GM12801 (cell line): ENCODE data around the gene C1orf232.

ENCODE experiments used
- TF ChIP-seq, protein P1 (sequence below): IDR thresholded peaks from one replicate; pipeline ENCODE4 v1.5.1; 2011; ENCODE audit warnings: control low read depth; ENCODE audit not compliant: insufficient read length; ENCODE audit errors: extremely low read depth

Gene C1orf232

DNA sequence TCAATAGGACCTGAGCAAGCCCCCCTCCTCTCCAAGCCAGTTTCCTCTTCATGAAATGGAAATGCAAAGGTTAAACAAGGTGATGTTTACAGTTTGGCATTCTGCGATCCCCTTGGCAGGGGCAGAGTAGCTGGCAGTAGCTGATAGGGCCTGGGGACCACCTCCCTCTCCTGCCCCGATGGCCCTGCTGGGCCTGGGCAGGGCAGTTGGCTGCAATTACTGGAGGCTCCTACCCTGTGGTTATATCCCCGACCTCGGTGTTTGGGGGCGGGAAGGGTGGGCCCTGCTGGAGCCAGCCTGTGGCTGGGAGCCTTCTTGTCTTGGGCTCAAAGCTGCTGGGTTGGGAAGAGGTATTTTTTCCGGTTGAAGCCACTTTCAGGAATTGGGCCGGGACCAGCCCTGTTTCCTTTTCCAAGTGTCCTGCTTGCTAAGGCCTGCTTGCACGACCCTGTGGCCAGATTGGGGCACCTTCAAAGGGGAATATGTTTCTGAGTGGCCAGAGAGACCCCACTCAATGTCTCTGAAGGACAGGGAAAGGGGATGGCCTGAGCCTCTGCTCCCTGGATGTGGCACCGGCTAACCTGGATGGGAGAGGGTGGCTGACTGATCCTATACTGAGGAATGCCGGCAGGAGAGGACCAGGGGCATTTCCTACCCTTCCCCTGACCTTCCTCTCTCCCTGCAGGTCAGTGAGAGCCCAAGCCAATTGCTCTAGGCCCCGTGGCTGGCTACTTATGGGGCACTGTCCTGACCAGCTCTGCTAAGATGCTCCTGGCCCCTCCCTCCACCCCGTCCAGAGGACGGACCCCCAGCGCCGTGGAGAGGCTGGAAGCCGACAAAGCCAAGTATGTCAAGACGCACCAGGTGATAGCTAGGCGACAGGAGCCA, 8.0 kb downstream of the C1orf232 start:
- TF ChIP-seq, protein P1, sequence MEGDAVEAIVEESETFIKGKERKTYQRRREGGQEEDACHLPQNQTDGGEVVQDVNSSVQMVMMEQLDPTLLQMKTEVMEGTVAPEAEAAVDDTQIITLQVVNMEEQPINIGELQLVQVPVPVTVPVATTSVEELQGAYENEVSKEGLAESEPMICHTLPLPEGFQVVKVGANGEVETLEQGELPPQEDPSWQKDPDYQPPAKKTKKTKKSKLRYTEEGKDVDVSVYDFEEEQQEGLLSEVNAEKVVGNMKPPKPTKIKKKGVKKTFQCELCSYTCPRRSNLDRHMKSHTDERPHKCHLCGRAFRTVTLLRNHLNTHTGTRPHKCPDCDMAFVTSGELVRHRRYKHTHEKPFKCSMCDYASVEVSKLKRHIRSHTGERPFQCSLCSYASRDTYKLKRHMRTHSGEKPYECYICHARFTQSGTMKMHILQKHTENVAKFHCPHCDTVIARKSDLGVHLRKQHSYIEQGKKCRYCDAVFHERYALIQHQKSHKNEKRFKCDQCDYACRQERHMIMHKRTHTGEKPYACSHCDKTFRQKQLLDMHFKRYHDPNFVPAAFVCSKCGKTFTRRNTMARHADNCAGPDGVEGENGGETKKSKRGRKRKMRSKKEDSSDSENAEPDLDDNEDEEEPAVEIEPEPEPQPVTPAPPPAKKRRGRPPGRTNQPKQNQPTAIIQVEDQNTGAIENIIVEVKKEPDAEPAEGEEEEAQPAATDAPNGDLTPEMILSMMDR, result no peak

DNA sequence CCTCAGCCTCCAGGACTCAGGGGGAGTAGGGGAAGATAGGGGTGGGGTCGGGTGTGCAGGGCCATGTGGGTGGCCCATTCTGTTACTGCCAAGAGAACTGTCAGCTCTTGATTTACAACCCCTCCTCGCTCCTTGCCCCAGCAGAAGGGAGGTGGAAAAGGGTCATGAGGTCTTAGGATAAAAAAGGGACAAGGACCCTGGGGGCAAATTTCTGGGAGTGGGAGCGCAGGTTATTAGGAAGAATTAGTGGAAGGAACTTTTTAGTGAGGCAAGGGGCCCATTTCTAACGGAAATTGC, 9.1 kb downstream of the C1orf232 start:
- TF ChIP-seq, protein P1, result no peak

DNA sequence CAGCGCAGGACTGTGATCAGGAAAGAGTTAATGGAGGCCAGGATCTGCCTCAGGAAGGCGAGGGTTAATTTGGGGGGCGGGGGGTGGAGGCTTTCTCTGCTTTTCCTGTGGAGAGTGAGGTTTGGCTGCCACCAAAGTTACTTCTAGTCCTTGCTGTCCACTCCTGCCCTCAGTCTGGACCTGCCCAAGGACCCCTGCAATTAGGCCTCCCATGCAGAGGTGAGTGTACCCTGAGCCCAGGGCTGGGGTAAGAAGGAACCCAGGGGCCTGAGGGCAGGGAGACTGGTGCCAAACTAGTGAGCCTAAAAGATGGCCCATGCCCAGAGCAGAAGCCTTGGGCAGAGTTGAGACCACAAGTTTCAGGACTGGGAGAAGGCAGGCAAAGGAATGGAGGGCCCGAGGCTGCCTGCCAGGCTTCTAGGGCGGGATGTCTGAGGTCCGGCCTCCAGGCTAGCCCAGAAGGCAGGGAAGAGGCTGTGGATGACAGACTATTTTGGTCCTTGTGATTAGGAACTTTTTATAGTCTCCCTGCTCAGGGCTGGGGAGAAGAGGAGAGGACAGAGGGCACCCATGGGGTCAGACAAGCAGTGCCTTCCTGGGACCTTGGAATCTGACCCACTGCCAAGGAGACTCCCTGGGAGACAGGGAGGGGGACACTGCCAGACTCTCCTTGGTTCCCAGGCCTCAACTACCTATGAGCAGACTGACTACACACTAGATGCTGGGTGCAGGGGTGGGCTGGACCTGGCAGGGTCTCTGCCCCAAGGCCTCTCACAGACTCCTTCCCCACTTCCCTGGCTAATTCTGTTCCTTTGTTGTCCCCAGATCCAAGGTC, 9.6 kb downstream of the C1orf232 start, which contains the start of gene FAM110D:
TSS of gene FAM110D (plus strand) at position 172 of the 835 bp plus-strand sequence. CDS start 2,213 bp downstream, outside the sequence.
- TF ChIP-seq, protein P1, result no peak

DNA sequence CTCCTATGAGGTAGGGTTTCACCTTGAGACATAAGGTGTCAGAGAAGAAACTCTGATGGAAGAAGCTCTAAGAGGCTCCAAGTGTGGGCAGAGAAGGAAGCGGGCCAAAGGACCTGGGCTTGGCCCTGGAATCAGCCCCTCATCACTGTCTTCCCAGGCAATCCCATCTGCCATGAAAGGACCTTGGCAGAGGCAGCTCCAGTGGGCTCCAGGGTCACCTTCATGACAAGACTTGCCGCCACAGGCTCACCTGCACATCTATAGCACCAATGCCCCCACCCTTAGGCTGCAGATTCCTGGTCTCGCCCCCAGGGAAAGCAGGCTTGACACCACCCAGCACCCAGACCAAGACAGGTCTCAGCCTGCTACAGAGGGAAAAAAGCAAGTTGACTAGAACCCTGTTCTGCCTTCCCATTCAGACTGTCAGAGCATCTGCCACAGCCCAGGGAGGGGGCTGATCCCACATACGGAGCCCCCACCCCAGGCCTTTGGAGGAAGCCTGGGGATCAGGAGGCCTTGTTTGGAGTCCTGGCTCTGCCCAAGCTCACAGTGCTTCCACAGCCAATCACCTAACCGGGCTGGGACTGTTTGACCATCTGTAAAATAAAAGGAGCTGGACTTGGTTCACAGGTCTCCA, 10.4 kb downstream of the C1orf232 start:
- TF ChIP-seq, protein P1, result no peak

DNA sequence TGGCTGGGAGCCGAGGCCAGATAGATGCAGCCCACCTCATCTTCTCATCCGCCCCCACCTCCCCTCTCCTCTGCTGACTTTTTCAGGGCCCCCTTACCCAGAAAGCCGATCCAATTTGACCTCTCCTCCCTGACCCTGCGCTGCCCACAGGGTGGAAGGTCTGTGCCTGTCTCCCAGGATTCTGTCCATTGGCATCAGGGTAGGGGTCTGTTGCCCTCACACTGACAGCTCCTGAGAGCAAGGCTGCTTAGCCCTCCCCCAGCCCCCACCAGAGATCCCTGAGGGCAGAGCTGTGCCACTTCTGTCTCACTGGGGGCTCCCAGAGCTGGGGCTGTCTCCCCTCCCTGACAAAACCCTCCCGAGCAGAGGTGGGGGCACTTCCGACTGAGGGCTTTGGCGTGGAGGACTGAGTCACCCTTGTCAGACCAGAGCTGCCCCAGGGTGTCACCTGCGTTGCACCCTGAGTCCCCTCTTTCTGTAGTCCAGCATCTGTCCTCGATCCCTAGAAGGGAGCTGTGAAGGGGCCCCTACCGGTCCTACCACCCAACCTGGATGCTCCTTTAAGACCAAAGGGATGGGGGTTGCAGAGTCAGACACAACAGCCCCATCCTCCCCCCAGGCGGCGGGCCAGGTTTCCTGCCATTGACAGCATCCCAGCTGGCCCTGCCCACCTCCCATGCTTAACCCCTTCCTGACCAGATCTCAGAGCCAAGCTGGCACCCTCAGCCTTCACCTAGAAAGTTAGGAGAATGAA, 12.3 kb downstream of the C1orf232 start:
- TF ChIP-seq, protein P1, result no peak

DNA sequence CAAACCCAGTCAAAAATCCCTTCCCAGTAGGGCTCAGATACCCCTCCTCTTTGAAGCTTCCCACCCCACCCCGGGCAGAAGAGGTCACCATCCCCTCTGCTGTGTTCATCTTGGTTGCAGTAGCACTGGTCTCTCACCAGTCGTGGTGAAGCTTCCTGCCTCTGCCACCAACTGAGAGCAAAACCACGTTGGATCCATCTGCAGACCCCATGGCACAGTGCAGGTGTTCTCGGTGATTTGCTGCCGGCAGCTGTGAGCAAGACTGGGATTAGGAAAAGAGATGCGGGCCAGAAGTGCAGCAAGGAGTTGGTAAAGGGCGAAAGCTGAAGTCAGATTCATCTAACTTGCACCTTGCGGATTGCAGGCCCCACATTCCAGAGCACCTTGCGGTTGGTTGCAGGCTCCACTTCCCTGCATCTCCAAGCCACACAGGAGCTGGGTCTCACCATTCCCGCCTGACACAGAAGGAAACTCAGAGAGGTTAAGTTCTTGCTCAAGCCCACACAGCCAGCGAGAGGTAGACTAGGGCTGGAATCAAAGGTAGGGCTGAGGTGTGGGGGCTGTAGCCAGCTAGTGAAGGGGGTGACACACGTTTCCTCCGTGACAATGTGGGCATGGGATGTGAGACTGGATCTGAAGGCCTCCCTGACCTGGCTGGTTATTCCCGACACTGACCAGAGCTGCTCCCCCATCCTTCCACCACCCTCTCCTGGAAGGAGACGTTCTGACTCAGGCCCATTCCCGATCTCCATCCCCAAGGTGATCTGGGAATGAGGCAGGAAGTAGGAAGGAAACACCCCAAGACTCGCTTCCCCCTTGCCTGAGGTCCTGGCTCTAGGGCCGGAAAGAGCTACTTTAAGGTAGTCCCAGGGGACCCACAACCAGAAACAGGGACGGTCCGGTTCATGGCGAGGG, 13.1 kb downstream of the C1orf232 start:
- TF ChIP-seq, protein P1, result no peak
